NCI-H1417 treated with DMSO at 0.1 percent for 48 hours (cell line): ENCODE data around the gene L3MBTL4.
"Not testable (repeated sequence)": the region's sequence is repeated elsewhere in the genome, so short reads cannot be mapped to it uniquely, and the experiment has no call there.

ENCODE experiments used
- DNase-seq: peaks from one replicate; lab custom pipeline; 2025; lab: John Stamatoyannopoulos, UW

Gene L3MBTL4

GRCh38 chr18:6185782-6186181 lies 228.9 kb downstream of the L3MBTL4 start:
- not testable (repeated sequence) for DNase-seq

GRCh38 chr18:6174983-6175745 lies 239.5 kb downstream of the L3MBTL4 start:
- DNase-seq: no peak

GRCh38 chr18:6170604-6171003 lies 244.1 kb downstream of the L3MBTL4 start:
- DNase-seq: no peak

- no peak for DNase-seq
These were observed 253.2 kb downstream of the L3MBTL4 start for GRCh38 chr18:6161549-6161948.

GRCh38 chr18:6159426-6159825 lies 255.3 kb downstream of the L3MBTL4 start:
- no peak for DNase-seq

- DNase-seq: no peak
These were observed 255.8 kb downstream of the L3MBTL4 start for GRCh38 chr18:6158958-6159357.

DNA sequence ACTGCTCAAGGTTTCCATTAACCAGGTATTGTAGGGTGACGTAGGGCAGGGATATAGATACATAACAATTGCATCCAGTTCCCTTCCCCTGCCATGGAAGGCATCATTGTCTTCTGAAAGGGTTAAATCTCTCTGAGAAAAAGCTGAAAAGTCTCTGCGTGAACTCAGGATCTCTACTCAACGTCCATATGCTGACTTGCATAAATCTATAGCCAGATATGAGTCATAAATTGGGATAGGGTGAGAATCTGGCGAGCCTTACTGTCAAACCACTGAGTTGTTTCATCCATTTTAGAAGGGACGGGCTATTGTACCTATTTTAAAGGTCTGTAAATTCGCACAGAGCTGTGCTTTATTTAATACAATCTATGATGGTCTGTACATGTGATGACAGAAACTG lies 258.3 kb downstream of the L3MBTL4 start:
- no peak for DNase-seq

GRCh38 chr18:6155707-6156106 lies 259.0 kb downstream of the L3MBTL4 start:
- no peak for DNase-seq

DNA sequence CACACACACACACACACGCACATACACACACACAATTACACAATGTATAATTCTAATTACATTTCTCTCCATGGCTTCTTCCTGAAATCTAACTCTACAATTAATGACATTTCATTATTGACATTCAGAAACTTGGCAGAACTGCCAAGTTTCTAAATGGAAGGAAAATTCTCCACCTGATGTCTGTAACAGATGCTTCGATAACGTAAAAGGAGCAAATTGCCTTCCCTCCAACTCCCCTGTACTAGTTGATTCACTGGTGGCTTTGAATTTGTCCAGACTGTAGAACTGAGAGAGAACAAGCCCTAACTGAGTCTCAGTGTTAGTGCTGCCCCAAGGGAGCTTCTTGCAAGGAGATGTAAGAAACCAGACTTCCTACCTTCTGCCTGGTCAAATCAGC lies 264.3 kb downstream of the L3MBTL4 start:
- DNase-seq: no peak

DNA sequence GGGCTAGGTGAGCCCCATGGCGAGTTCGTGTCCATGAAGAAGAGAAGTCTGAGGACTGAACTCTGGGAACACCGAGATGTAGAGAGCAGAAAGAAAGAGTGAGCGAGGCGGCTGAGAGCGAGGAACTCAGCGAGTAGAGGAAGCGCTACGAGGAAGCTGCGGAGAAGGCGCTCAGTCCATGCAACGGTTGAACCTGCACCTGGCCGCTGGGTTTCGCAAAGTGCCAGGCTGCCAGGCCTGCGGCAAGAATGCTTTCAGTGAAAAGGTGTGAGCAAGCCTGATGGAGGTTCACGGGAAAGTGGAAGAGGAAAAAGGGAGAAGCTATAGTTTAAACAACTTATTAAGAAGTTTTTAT lies 268.4 kb downstream of the L3MBTL4 start:
- no peak for DNase-seq

- no peak for DNase-seq
These were observed 268.9 kb downstream of the L3MBTL4 start for GRCh38 chr18:6145645-6146306.

GRCh38 chr18:6139007-6139406 lies 275.7 kb downstream of the L3MBTL4 start:
- DNase-seq: no peak

- DNase-seq: not testable (repeated sequence)
These were observed 278.8 kb downstream of the L3MBTL4 start for GRCh38 chr18:6135901-6136300.

- not testable (repeated sequence) for DNase-seq
These were observed 279.7 kb downstream of the L3MBTL4 start for GRCh38 chr18:6135029-6135428.

DNA sequence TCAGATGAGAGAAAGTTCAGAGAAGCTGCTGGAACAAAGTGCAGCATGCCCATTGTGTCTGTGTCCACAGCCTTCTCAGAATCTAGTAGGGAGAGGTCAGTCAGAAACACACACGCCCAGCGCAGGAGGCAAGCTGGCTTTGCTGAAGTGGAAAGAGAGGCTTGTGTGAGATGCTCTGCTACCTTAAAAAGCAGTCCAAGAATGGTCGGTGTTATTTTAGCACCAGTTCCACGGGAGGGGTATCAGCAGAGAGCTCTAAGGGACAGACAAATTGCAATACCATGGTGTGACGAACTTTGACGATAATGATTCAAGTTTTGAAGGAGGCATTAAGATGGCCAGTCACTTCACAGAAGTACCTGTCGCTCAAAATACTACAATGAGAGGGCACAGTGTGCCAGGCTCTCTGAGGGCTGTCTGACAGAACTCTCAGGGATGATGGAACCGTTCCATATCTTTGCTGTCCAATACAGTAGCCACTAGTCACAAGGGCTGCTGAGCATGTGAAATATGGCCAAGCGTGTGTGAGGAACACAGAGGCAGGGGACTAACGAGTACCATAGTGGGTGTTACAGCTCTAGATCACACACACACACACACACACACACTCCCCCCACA lies 281.9 kb downstream of the L3MBTL4 start:
- DNase-seq: no peak

- no peak for DNase-seq
These were observed 293.9 kb downstream of the L3MBTL4 start for GRCh38 chr18:6120820-6121279.

- DNase-seq: no peak
These were observed 294.9 kb downstream of the L3MBTL4 start for GRCh38 chr18:6119761-6120160.

- no peak for DNase-seq
These were observed 296.6 kb downstream of the L3MBTL4 start for GRCh38 chr18:6118080-6118479.

DNA sequence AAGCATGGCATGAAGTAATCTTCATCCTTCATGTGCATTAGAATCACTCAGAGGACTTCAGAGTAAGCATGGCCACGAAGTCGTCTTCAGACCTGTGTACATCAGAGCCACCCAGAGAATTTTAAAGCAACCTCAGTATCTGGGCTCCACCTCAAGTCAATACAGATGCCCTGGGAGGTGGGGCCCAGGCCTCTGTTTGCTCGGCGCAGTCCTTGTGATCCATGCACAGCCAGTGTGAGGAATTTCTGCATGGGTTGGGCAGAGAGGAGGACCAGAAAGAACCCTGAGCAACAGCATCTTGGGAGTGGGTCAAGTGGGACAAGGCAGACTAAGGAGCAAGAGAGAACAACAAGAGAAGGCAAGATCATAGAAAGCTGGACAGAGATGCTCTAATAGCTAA lies 299.0 kb downstream of the L3MBTL4 start:
- no peak for DNase-seq

- no peak for DNase-seq
These were observed 301.1 kb downstream of the L3MBTL4 start for GRCh38 chr18:6113650-6114049.

GRCh38 chr18:6111726-6112125 lies 303.0 kb downstream of the L3MBTL4 start:
- DNase-seq: no peak

GRCh38 chr18:6109743-6110142 lies 305.0 kb downstream of the L3MBTL4 start:
- DNase-seq: no peak

GRCh38 chr18:6107794-6108193 lies 306.9 kb downstream of the L3MBTL4 start:
- DNase-seq: no peak
